ENCODE measurements around the gene CRELD2. TPM values are rescaled to one million over a fixed set of nuclear protein-coding genes. Genes with fewer than 3 reads are reported as not detected.

Gene CRELD2
- total and polyA plus RNA-seq, 8 donors = 28.5 to 79.7 (median 34.1) TPM

- Histone ChIP-seq H3K27ac (no peak overlapping the region), H3K4me1 (no peaks in the 10 kb centered on the region), H3K27me3 (no peaks in the 10 kb centered on the region), H3K4me3 (no peak overlapping the region), H3K9me3 (no peaks in the 10 kb centered on the region), H3K36me3 (peaks cover 0 to 68% of the 10 kb centered on the region in 2 donors)
- intact Hi-C loops (cut with DNase I) = no loop called here
- TF ChIP-seq CTCF (IDR thresholded peaks at IDR 0.05) = no peak
- ATAC-seq (no peak), DNase-seq (no peak)
Observed at GRCh38 chr22:49901457-49901856, 17.0 kb upstream of the CRELD2 start.

- DNase-seq (no peak), ATAC-seq (no peak)
- peaks cover 0 to 89% of the 10 kb centered on the region in 2 donors for H3K36me3 ChIP-seq
- TF ChIP-seq CTCF (IDR thresholded peaks at IDR 0.05) = no peak
- intact Hi-C loops (cut with DNase I) = no loop called here
- no peak overlapping the region for H3K4me3 ChIP-seq
- H3K4me1 ChIP-seq = no peaks in the 10 kb centered on the region
- no peaks in the 10 kb centered on the region for H3K27me3 ChIP-seq
- no peak overlapping the region for H3K27ac ChIP-seq
- no peaks in the 10 kb centered on the region for H3K9me3 ChIP-seq
Observed at GRCh38 chr22:49903322-49904039, 15.0 kb upstream of the CRELD2 start.

- Histone ChIP-seq H3K9me3 (no peaks in the 10 kb centered on the region), H3K4me3 (no peak overlapping the region), H3K27ac (no peak overlapping the region), H3K36me3 (peaks cover 0 to 94% of the 10 kb centered on the region in 2 donors), H3K27me3 (no peaks in the 10 kb centered on the region), H3K4me1 (no peaks in the 10 kb centered on the region)
- no peak for TF ChIP-seq CTCF (IDR thresholded peaks at IDR 0.05)
- DNase-seq = no peak
- intact Hi-C loops (cut with DNase I) = no loop called here
- no peak for ATAC-seq
Observed at GRCh38 chr22:49904040-49904369, 14.4 kb upstream of the CRELD2 start.

GRCh38 chr22:49905465-49905864 is 13.0 kb upstream of the CRELD2 start:
- Histone ChIP-seq H3K4me3 (no peak overlapping the region), H3K27me3 (no peaks in the 10 kb centered on the region), H3K4me1 (no peaks in the 10 kb centered on the region), H3K36me3 (peaks cover 0 to 100% of the 10 kb centered on the region in 2 donors), H3K27ac (no peak overlapping the region), H3K9me3 (no peaks in the 10 kb centered on the region)
- no peak for TF ChIP-seq CTCF (IDR thresholded peaks at IDR 0.05)
- DNase-seq (no peak), ATAC-seq (no peak)
- intact Hi-C loops (cut with DNase I) = no loop called here

- TF ChIP-seq CTCF (IDR thresholded peaks at IDR 0.05) = no peak
- no peak for DNase-seq
- intact Hi-C loops (cut with DNase I) = no loop called here
- H3K9me3 ChIP-seq = no peaks in the 10 kb centered on the region
- no peak overlapping the region for H3K4me3 ChIP-seq
- no peak for ATAC-seq
- no peaks in the 10 kb centered on the region for H3K27me3 ChIP-seq
- H3K27ac ChIP-seq = no peak overlapping the region
- H3K36me3 ChIP-seq = peaks cover 0 to 100% of the 10 kb centered on the region in 2 donors
- H3K4me1 ChIP-seq = no peaks in the 10 kb centered on the region
Observed at GRCh38 chr22:49906071-49906798, 12.2 kb upstream of the CRELD2 start.
